RWPE2 (cell line): ENCODE results near the gene RANGAP1.

Source experiments
- ATAC-seq: fragments of 200-7000 bp; cut with Tn5 transposase; 3 replicates; pipeline ENCODE4 v1.9.1; 2021; ENCODE audit warnings: low read depth
- DNase-seq: peaks from one replicate; pipeline ENCODE4 v3.0.0-alpha.2; 2020; ENCODE audit warnings: low spot score
- H3K27ac ChIP-seq: fragments of 450-650 bp; 2 replicates; pipeline ENCODE4 v1.5.1; 2017; ENCODE audit warnings: mild to moderate bottlenecking; ENCODE audit not compliant: poor library complexity, severe bottlenecking
- H3K27me3 ChIP-seq: fragments of 250-450 bp; sonication (Bioruptor Pico); 2 replicates; pipeline ENCODE4 v1.5.1; 2021; ENCODE audit warnings: mild to moderate bottlenecking, moderate library complexity; ENCODE audit not compliant: insufficient read depth, poor library complexity, severe bottlenecking
- H3K36me3 ChIP-seq: fragments of 250-450 bp; sonication (Bioruptor Pico); 2 replicates; pipeline ENCODE4 v1.5.1; 2020; ENCODE audit warnings: low read depth, mild to moderate bottlenecking, moderate library complexity
- H3K4me1 ChIP-seq: fragments of 250-450 bp; sonication (Bioruptor Pico); 2 replicates; pipeline ENCODE4 v1.5.1; 2021; ENCODE audit warnings: mild to moderate bottlenecking, moderate library complexity; ENCODE audit not compliant: insufficient read depth, poor library complexity, severe bottlenecking
- H3K4me3 ChIP-seq: fragments of 250-450 bp; sonication (Bioruptor Pico); 2 replicates; pipeline ENCODE4 v1.5.1; 2021; ENCODE audit warnings: mild to moderate bottlenecking, moderate library complexity; ENCODE audit not compliant: severe bottlenecking
- H3K9me3 ChIP-seq: fragments of 250-450 bp; sonication (Bioruptor Pico); 2 replicates; pipeline ENCODE4 v1.5.1; 2021; ENCODE audit warnings: mild to moderate bottlenecking, moderate library complexity; ENCODE audit not compliant: severe bottlenecking
- CTCF ChIP-seq: fragments of 450-650 bp; IDR thresholded peaks from one replicate; pipeline ENCODE4 v1.5.1; 2017; ENCODE audit warnings: mild to moderate bottlenecking, moderate library complexity; ENCODE audit not compliant: poor library complexity, severe bottlenecking

Gene RANGAP1

GRCh38 chr22:41216984-41217383 is 69.0 kb downstream of the RANGAP1 start:
- Histone ChIP-seq H3K27ac (peak overlapping the region; percentile 66), H3K4me1 (peaks cover 20% of the 10 kb centered on the region), H3K27me3 (no peaks in the 10 kb centered on the region), H3K4me3 (no peak overlapping the region), H3K9me3 (no peaks in the 10 kb centered on the region), H3K36me3 (peaks cover 51% of the 10 kb centered on the region)
- no peak for TF ChIP-seq CTCF
- DNase-seq (no peak), ATAC-seq (no peak)

GRCh38 chr22:41215926-41216325 is 70.1 kb downstream of the RANGAP1 start:
- ATAC-seq: no peak
- Histone ChIP-seq H3K36me3 (peaks cover 44% of the 10 kb centered on the region), H3K27me3 (no peaks in the 10 kb centered on the region), H3K4me3 (no peak overlapping the region), H3K4me1 (peaks cover 20% of the 10 kb centered on the region), H3K9me3 (no peaks in the 10 kb centered on the region), H3K27ac (no peak overlapping the region)
- no peak for TF ChIP-seq CTCF
- no peak for DNase-seq

GRCh38 chr22:41215409-41215808 is 70.6 kb downstream of the RANGAP1 start:
- Histone ChIP-seq H3K9me3 (no peaks in the 10 kb centered on the region), H3K4me1 (peaks cover 20% of the 10 kb centered on the region), H3K27ac (no peak overlapping the region), H3K27me3 (no peaks in the 10 kb centered on the region), H3K4me3 (no peak overlapping the region), H3K36me3 (peaks cover 45% of the 10 kb centered on the region)
- no peak for ATAC-seq
- no peak for TF ChIP-seq CTCF
- DNase-seq: no peak

- Histone ChIP-seq H3K36me3 (peaks cover 25% of the 10 kb centered on the region), H3K27me3 (no peaks in the 10 kb centered on the region), H3K4me1 (no peaks in the 10 kb centered on the region), H3K4me3 (no peak overlapping the region), H3K9me3 (no peaks in the 10 kb centered on the region), H3K27ac (no peak overlapping the region)
- no peak for ATAC-seq
- TF ChIP-seq CTCF: no peak
- no peak for DNase-seq
Observed at GRCh38 chr22:41206719-41207118, 79.3 kb downstream of the RANGAP1 start.

- no peak for TF ChIP-seq CTCF
- Histone ChIP-seq H3K9me3 (no peaks in the 10 kb centered on the region), H3K4me1 (no peaks in the 10 kb centered on the region), H3K27ac (peak within 1 kb of the TSS; percentile 20), H3K4me3 (peak within 1 kb of the TSS; percentile 52), H3K27me3 (no peaks in the 10 kb centered on the region), H3K36me3 (peaks cover 19% of the 10 kb centered on the region)
- ATAC-seq (peak; percentile 100), DNase-seq (peak; percentile 97)
Observed at GRCh38 chr22:41204992-41205900, 80.7 kb downstream of the RANGAP1 start, which contains the start of gene L3MBTL2. TSS of gene L3MBTL2 (plus strand) at chr22:41205312. CDS start at chr22:41205363, 51 bp downstream.
